AG09319 (cell line): ENCODE measurements around the gene ALX3.

ENCODE experiments used
- DNase-seq: peaks from one replicate; pipeline ENCODE4 v3.0.0-alpha.2; 2010; ENCODE audit warnings: low read depth; ENCODE audit errors: extremely low read depth
- CTCF ChIP-seq: IDR thresholded peaks from 2 replicates; pipeline ENCODE4 v1.5.1; 2011; ENCODE audit warnings: low read depth, mild to moderate bottlenecking, inconsistent platforms, low read length, moderate library complexity

The ALX3 gene

GRCh38 chr1:110058591-110058990 is 11.9 kb downstream of the ALX3 start:
- DNase-seq = no peak
- no peak for TF ChIP-seq CTCF

GRCh38 chr1:110057963-110058518 is 12.4 kb downstream of the ALX3 start:
- no peak for DNase-seq
- no peak for TF ChIP-seq CTCF

- DNase-seq = no peak
Measured at GRCh38 chr1:110056776-110057175, 13.7 kb downstream of the ALX3 start.

DNA sequence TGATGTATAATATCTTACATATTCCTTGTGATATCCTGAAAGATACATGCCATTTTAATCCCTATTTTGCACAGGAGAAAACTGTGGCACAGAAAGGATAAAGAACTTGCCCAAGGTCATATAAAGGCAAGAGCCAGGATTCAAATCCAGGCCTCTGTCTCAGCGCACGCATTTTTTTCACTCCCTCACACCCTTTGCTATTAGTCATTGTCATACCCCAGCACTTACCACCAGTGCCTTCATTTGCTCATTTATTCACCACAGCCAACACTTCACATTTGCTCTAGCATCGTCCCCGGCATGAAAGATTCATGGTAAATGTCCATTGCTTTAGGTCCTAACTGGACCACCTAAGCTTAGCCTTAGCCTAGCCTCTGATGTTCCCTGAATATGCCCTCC is 14.2 kb downstream of the ALX3 start:
- no peak for TF ChIP-seq CTCF
- no peak for DNase-seq

More at GRCh38 chr1:110056776-110057175, 13.7 kb downstream of the ALX3 start:
- TF ChIP-seq CTCF = no peak

GRCh38 chr1:110055493-110056284 is 14.8 kb downstream of the ALX3 start:
- no peak for TF ChIP-seq CTCF
- DNase-seq = no peak

DNA sequence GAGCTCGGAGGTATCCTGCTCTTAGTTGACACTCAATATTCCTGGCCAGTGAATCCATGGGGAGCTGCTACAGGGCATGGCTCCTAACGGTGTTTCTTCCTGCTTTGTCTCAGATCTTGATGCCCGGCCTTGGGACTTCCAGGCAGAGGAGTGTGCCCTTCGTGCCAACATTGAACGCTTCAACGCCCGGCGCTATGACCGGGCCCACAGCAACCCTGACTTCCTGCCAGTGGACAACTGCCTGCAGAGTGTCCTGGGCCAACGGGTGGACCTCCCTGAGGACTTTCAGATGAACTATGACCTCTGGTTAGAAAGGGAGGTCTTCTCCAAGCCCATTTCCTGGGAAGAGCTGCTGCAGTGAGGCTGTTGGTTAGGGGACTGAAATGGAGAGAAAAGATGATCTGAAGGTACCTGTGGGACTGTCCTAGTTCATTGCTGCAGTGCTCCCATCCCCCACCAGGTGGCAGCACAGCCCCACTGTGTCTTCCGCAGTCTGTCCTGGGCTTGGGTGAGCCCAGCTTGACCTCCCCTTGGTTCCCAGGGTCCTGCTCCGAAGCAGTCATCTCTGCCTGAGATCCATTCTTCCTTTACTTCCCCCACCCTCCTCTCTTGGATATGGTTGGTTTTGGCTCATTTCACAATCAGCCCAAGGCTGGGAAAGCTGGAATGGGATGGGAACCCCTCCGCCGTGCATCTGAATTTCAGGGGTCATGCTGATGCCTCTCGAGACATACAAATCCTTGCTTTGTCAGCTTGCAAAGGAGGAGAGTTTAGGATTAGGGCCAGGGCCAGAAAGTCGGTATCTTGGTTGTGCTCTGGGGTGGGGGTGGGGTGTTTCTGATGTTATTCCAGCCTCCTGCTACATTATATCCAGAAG is 16.7 kb downstream of the ALX3 start:
- DNase-seq = no peak
- TF ChIP-seq CTCF = peak; percentile 99

DNA sequence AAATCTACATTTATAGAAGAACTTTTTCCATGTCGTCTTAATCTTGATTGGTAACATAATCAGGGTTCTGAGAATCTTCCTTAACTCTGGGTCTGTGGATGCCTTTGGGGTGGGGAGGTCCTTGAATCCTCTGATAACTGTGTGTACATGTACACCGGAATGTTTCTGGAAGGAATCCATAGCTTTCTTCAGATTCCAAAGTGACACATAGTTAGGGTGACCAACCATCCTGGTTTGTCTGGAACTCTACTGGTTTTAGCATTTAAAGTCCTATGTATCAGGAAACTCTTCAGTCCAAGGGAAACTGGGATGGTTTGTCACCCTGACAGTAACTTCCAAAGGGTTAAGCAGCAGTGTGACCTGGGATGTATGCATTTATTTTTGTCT is 19.2 kb downstream of the ALX3 start:
- DNase-seq = no peak
- TF ChIP-seq CTCF = no peak
